GM12875 (cell line): ENCODE measurements around the gene RERE.

Experiments used
- H3K4me3 ChIP-seq: one replicate; pipeline ENCODE4 v1.5.1; 2011; ENCODE audit warnings: low read depth, low read length, control low read depth
- CTCF ChIP-seq: IDR thresholded peaks from 2 replicates; pipeline ENCODE4 v1.5.1; 2011; ENCODE audit warnings: low read depth, mild to moderate bottlenecking, control low read depth, inconsistent platforms, low read length, moderate library complexity, borderline replicate concordance; ENCODE audit not compliant: insufficient read depth

Gene RERE

DNA sequence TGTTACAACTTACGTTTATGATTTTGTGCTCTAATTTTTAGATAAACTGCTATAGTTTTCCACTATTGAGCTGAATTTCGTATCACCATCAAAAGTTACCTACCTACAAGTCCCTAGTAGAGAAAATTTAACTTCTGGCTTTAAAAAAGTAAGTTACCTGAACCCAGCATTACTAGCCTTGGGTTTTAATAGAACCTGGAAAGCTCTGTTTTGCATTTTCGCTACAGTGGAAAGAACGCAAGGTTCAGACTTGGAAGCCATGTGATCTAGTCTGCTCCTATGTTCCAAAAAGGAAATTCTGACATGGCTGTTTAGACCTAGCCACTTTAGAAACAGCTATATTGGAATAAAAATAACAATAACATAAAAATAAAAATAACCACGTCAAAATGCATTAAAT lies 389.0 kb downstream of the RERE start:
- TF ChIP-seq CTCF = no peak
- no peak overlapping the region for H3K4me3 ChIP-seq

DNA sequence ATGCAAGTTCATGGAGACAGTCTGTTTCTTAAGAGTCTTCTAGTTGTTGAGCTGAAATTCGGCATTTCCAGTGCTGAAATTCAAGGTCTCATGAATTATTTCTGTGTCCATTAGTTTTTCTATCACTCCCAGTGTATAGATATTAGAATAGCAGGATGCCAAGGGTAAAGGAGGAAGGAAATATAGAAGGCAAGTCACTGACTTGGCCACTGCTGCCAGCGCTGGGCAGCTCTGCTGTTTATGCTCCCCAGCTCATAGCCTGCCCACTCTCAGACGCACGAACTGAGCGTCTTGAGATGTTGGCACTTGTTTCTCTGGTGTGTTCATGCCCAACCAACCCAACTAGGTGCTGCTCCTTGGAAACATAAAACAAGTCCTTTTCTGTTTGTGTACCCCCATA lies 389.5 kb downstream of the RERE start:
- no peak for TF ChIP-seq CTCF
- H3K4me3 ChIP-seq = no peak overlapping the region

DNA sequence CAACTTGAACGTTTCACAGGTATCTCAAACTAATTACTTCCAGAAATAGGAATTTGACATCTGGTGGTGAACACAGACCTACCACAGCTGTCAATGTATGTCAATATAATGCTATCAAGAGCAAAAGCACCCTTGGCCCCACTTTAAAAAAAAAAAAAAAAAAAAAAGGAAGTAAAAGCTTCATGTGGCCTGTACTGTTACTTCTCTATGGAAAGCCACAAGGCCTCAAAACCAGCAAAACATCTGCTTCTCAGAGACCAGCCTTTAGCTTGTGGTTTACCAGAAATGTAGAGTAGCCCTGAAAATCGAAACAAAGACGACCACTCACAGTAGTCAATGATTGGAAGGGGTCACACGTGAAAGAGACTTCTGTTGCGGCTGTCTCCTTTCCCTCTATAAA lies 389.9 kb downstream of the RERE start:
- no peak for TF ChIP-seq CTCF
- H3K4me3 ChIP-seq = no peak overlapping the region

DNA sequence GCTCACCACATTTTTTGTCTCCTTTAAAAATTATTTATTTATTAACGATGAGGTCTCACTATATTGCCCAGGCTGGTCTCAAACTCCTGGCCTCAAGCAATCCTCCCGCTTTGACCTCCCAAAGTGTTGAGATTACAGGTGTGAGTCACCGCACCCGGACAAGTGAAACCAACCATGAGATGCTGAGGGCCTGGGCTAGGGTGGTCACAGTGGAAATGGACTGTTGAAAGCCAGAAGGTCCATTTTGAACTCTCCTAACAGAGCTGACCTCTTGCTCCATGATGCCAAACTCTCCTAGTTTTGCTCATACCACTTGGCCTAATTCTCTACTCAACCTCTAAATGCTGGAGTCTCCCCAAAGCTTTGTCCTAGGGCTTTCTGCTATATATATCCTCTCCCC lies 390.4 kb downstream of the RERE start:
- H3K4me3 ChIP-seq = no peak overlapping the region
- TF ChIP-seq CTCF = no peak

DNA sequence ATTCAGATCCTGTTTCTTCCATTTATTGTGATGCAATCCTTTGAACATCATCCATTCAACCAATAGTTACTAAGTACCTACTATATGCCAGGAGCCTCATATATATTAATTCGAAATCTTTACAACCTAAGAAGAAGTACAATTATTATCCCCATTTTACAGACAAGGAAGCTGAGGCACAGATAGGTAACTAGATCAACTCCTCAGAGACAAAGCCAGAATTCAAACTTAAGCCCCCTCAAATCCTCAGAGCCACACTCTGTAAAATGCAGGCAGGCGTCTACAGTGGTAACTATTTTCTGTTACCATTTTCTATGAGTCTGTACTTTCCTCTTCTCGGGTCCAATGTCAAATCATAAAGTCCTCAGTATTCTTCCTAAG lies 391.7 kb downstream of the RERE start:
- no peak overlapping the region for H3K4me3 ChIP-seq
- no peak for TF ChIP-seq CTCF

GRCh38 chr1:8425150-8425780 lies 392.2 kb downstream of the RERE start:
- TF ChIP-seq CTCF = no peak
- no peak overlapping the region for H3K4me3 ChIP-seq

- no peak for TF ChIP-seq CTCF
- H3K4me3 ChIP-seq = peak overlapping the region; percentile 76
Observed at GRCh38 chr1:8424539-8425116, 392.8 kb downstream of the RERE start.
